Inflammatory macrophage treated with lipopolysaccharide for 4 hours (primary cell): ENCODE measurements around the gene ISX.

Source experiments
- DNase-seq: peaks from one replicate; pipeline ENCODE4 v3.0.0-alpha.2; 2020

The ISX gene

DNA sequence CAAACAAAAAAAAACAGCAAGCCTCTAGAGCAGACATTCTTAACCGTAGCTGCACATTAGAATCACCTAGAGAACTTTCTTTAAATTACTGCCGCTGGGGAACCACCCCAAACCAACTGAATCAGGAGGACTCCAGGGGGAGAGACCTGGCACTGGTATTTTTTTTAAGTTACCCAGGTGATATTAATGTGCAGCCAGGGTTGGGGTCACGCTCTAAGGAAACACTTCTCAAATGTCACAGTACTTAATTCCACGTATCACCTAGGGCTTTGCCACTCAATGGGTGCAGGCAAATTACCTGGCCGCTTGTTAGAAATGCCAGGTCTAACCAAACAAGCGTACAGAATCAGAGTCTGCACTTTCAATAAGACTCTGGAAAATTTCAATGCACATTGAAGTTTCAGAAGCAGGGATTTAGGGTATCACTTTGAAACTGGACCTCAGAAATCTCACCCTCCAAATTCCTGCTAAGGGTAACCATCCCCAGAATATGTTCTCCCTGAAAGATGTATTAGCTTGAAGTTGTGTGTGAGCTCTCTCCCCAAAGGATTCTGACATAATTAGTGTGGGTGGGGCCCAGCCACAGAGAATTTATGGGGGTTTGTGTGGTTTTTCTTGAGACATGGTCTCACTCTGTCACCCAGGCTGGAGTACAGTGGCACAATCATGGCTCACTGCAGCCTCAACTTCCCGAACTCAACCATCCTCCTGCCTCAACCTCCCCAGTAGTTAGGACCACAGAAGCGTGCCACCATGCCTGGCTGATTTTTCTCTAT, 12.7 kb upstream of the ISX start:
- no peak for DNase-seq

DNA sequence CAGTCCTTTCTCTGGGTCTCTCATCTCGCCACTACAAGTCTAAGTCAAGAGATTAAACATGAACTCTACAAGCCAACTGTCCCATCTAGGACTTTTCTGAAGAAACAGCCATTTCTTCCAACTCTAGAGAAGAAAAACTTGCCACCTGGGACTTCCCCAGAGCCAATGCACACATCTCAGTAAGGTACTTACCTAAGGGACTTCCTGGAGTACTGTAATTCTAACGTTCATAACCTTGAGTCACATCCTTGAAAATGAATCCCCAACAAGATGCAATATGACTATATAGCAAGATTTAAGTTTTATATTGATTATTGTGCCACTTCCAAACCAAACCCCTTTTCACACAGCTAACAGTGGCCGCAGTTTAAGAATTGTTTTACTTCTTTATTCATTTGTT, 11.9 kb upstream of the ISX start:
- no peak for DNase-seq

DNA sequence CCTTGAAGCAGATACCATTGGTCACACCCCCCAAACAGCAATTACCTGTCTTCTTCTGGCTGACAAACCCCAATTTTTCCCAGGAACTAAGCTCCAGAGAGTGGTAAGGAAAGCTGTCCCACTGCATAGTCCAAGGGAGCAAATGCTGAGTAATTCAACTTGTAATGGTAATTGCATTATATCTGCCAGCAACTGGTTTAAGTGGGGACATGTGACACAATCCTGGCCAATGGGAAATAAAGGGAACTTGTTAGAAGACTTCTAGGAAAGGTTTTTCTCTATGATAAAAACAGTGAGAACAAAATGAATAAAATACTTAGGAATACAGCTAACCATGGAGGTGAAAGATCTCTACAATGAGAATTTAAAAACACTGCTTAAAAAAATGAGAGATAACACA, 9.5 kb upstream of the ISX start:
- no peak for DNase-seq

DNA sequence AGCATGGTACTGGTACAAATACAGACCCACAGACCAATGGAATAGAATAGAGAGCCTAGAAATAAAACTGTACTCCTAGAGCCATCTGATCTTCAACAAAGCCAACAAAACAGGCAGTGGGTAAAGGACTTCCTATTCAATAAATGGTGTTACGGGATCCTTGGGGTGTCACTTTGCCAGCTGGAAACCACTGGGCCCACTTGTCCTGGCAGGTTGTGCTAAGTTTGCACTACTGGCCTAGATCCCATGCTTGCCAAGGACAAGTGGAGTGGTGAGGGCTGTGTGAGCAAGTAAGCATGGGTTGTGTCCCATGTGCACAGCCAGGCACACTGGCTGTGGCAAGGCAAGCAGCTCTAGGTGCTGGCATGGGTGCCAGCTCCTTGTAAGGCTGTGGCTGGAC, 8.8 kb upstream of the ISX start:
- DNase-seq, result no peak

DNA sequence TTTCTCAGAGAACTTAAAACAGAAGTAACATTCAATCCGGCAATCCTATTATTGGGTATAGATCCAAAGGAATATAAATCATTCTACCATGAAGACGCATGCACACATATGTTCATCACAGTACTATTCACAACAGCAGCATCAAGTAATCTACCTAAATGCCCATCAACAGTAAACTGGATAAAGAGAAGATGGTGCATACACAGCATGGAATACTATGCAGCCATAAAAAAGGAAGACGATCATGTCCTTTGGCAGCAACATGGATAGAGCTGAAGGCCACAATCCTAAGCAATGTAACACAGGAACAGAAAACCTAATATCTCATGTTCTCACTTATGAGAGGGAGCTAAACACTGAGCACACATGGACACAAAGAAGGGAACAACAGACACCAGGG, 6.3 kb upstream of the ISX start:
- DNase-seq, result no peak

DNA sequence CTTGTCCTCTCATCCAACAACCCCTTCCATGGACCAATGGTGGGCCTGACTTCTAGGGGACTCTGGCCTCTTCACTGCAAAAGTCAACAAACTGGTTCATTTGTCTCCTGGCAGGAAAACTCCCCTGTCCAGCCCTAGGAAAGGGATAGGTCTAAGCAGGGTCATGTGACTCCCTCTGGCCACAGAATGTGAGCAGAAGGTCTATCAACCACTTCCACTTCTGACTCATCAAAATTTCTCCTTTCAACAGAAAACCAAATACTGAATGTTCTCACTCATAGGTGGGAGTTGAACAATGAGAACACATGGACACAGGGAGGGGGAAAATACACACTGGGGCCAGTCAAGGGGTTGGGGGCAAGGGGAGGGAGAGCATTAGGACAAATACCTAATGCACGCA, 1.3 kb upstream of the ISX start:
- DNase-seq, result no peak

DNA sequence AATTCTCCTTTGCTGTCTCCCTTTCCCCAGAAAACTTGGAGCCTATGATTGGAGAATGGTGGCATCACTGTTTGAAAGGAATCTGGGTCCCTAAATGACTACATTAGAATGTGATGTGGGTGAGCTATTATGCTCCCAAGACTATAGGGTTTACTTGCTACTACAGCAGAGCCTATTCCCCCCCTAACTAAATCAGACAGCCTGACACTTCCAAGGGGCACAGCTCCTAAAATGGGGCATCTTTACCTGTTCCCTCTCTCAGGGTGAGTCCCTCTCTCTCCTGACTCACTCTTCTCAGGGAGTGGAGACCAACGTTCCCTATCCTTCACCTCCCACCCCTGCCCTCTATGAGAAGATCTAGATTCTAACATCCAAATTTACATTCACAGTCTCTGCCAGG, 775 bp upstream of the ISX start:
- DNase-seq, result no peak

DNA sequence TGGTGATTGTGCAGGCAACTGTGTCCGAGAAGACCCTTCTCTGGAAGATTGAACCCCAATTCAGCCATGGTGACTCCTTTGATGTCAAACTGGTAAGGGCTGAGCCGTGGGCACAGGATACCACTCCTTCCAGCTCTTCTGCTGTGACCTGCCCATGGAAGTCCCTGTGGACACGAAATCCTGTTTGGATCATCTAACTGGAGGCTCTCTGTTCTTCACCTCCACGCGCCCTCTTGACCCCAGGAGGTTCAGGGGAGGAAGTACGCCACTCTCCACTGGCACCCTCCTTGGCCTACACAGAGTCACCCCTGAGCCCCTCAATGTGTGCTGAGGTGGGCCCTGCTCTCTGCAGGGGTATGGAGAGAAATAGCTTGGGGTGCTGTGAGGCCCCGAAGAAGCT, 810 bp downstream of the ISX start:
- no peak for DNase-seq

DNA sequence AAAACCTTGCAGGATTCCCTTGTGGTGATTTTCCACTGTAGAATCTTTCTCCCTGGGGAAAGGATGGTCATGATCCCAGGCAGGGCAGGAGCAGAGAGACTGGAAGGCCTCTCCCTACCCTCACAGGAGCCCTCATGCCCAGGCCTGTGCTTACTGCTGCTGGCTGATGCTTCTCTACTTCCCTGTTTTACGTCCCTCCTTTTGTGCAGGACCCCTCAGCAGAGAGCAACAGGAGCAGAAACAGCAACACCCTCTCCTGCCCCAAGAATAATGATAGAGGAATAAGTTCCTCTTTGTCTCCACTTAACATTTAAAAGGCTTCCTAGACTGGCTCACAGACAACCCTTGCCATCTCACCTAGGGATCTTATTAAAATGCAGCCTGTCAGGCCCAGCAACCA, 3.6 kb downstream of the ISX start:
- DNase-seq, result no peak

DNA sequence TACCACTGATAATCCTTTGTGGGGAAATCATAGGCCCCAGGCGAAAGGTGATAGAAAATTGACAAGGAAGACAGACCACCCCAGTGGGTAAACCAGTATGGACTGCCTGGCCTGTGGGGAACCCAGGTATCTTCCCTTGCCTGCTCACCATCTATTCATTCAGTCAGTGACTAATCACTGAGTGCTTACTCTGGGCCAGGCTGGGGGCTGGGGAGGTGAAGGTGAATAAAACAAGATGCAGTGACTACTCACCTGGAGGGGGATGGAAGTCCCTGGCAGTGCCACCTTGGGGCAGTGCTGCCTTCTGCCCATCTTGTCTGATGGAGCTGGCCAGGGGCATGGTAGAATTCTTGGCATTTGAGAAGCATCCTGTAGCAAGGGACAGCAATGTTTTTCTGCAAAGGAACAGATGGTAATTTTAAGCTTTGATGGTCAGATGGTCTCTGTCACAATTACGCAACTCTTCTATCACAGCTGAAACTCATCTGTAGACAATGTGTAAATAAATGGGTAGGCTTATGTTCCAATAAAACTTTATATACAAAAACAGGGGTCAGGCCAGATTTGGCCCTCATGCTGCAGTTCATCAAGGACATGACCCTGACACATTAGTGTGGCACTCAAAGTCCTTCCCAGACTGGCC, 4.6 kb downstream of the ISX start:
- DNase-seq, result no peak

DNA sequence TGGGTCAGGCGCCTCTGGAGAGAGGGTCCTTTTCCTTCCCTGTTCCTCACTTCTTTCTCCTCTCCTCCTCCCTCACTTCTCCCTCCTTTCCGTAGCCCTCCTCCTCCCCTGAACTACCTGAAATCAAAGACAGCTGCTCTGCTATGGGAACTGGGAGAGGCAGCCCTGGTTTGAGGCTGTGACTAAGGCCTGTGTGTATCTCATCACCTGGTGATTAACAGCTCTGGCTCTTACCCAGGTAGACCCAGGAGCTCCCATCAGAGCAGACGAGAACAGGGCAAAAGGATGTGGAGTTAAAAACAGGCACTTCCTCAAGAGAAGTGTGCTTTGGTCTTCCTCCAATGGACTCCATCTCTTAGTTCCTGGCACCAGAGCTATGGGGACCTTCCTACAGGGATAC, 5.8 kb downstream of the ISX start:
- no peak for DNase-seq

DNA sequence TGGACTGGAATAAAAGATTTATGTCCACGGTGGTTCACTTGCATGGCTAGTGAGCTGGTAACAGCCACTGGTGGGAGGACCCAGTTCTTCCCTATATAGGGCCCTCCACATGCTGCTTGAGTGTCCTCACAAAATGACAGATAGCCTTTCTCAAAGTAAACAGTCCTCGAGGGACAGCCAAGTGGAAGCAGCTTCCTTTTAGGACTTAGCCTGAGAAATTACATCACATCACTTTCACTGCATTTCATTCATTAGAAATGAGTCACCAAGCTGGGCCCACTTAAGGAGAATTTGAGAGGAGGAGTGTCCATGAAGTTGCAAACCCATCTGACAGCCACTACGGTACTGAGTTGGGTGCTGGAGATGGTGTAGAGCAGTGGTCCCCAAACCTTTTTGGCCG, 7.0 kb downstream of the ISX start:
- DNase-seq, result no peak

DNA sequence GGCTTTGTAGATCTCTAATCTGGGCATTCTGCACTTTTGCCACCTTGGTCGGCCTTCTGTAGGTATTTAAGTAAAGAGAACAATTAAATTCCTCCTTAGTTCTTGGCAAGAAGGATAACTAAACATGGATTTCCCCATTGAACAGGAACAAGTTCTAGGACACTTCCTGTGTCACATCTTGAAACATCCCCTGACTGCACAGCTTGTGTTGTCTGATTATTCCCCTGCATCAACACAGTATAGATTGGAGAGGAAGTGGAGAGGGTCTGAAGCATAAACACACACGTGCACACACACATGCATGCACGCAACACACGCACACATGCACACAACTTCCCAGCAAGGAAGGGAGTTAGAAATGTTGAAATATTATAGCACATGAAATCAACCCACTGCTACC, 8.6 kb downstream of the ISX start:
- no peak for DNase-seq

DNA sequence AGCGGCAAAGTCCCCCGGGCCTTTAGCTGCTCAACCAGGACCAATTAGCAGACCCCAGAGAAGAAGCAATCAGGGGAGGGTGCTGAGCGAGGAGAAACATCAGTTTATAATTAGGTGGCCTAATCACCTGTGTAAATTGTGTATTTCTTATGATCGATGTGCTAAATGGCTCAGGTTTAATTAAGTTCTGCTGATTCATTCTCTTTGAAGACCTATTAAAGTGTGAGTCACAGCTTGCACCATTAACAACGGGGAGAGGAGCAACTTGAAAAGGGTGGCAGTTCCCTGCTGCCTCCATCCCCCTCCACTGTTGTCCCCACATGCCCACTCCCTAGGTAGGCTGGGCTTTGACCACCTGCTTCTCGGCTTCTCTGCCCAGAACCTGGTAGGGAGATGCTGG, 10.7 kb downstream of the ISX start:
- no peak for DNase-seq

DNA sequence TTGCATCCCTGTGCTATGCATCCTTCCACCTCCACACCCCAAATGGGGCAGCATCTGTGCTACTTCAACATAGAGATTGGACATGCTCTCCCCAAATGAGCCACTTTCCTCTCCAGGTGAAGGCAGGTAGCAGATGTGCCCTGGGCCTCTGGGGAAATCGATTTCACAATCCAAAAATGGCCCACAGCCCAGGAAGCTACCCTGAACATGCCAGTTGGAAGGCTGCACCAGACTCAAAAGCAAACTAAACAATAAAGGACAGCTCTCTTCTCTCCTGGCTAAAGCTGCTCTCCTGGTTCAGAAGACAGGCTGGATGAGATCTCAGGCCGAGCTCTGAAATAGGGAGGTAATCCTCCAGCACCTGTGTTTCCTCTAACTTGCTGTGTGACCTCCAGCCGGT, 19.7 kb downstream of the ISX start:
- DNase-seq, result no peak

DNA sequence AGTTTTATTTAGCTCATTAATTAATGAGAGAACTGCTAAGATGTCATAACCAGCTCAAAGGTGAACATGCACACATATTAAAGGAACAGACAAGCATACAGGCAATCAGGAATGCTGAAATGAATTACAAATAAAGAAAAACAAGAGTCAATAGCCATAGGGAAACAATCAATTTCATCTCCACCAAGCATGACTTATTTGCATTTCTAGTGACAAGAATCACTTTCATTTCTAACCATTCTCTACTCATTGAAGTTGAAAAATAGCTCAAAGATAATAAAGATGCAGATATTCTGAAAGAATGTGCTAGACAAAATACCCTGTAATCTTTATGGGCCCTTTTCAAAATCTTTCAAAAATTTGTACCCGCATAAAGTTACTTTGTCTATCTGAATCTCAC, 23.2 kb downstream of the ISX start:
- DNase-seq, result no peak

DNA sequence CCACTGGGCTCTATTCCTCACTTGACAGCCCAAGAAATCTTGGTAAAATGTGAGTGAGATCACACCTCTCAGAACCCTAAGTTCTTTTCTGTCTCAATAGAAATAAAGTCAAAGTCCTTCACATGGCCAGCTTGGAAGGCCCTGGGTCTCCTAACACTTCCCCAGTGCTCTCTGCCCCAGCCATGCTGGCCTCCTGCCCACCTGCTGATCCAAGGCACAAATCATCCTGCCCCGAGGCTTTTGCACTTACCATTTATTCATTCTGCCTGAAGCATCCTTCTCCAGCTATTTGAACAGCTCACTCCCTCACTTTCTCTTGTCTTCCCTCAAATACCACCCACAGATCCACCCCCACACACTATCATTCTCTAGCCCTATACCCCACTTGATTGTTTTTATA, 26.4 kb downstream of the ISX start:
- DNase-seq, result no peak

DNA sequence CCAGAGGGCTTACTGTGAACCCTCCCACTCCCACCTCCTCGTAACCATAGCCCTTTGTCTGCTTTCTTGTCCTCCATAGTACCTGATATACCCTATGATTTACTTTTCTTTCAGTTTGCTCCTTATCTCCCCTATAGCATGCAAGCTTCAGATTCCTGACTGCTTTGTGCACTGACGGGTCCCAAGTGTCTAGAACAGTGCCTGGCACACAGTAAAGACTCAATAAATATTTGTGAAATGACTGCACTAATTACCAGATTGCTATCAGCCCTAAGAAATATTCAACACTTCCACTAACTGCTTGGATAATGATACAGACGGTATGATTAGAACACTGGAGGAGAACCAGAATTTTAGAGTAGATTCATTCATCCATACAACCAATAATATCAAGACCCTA, 33.0 kb downstream of the ISX start:
- DNase-seq, result no peak

DNA sequence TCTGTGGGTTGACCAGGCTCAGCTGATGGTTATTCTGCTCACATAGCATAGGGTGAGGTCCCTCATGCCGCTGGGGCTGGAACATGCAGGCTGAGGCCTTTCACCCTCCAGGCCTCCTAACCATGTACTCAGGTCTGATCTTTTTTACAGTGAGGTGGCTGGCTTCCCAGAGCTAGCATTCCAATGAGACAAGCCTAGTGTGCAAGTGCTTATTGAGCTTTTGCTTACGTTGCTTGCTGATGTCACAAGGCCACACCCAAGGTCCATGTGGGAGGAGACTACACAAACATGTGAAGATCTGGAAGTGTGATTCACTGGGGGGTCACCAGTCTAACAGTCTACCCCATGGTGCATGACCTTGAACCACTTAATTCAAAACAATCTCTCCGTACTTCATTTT, 33.9 kb downstream of the ISX start:
- no peak for DNase-seq

DNA sequence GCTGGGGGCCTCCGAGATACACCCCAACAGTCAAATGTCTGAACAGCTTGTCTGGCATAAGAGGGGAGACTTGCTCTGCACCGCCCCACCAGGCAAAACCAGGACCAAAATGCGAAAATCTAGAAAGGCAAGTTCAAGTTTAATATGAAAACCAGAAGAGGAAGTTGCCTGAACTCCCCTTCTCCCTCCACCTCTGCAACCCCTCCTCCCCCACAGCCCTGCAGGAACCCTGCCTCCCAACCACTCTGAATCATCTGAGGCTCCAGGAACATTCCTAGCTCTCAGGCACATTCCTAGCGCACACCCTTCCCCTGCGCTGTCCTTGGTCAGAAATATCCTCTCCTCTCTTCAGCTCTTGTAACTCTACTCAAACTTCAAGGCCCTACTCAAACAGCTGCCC, 36.7 kb downstream of the ISX start:
- no peak for DNase-seq

DNA sequence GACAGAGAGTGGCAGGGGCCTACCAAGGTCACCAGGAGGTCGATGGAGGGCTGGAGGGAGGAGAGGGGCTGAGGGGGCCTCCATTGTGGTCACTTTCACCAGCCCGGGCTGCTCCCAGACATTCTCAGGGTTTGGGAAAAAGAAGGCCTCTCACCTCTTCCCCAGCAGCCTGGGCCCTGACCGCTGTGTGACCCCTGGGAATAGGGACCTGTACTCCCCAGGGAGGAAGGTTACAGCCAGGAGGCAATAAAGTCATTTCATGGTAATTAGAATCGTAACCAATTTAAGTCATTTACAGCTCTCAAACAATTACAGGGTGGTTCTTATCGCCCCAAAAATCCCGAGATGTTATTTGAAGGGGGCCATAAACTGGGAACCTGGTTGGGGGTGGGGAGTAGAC, 37.8 kb downstream of the ISX start:
- DNase-seq, result no peak

DNA sequence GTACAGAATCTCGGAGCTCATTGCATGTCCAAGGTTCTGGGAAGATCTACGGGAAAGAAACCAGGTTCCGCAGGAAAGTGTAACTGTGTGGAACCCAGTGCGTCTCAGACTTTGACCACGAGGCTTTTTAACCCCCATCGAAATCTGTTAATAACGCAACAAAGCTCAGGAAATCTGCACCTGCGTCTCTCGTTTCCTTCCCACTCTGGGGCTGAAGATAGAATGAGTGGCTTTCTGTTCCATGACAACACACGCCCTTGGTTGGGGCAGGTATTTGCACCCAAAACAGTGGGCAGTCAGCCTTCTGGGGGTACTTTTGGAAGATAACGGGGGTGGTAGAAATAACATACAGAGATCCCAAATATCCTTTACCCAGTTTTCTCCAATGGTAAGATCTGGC, 38.5 kb downstream of the ISX start:
- no peak for DNase-seq

DNA sequence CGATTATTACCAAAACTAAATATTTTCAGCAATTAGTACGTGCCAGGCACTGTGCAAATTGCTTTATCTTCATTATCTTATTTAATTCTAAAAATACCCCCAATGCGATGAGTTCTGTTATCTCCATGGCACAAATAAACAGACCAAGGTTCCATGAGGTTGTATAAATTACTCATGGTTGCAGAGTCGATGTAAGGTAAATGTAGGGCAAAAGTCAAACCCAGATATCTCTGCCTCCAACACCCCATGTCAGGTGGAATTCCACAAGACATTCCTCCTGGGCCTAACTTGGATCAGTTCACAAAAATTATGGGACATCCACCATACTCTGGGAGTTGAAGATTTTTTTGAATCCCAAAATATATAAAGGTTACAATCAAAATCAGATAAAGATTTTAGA, 43.7 kb downstream of the ISX start:
- no peak for DNase-seq

DNA sequence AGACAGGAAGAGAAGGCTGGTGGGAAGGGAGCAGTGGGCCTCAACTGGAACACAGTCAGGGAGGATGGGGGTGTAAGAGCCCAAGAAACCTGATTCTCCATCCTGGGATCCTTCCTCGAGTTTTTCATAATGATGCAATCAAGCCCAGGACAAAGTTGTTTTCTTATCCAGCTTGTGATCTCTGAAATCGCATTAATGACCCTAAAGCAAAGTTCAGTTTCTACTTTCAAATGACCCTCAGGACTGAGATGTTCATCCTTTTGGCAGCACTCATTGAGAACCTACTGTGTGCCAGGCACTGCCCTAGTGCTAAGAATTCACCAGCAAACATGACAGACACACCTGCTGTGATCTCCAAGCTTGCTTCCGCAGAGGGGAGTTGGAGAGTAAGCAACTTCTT, 45.3 kb downstream of the ISX start:
- no peak for DNase-seq

DNA sequence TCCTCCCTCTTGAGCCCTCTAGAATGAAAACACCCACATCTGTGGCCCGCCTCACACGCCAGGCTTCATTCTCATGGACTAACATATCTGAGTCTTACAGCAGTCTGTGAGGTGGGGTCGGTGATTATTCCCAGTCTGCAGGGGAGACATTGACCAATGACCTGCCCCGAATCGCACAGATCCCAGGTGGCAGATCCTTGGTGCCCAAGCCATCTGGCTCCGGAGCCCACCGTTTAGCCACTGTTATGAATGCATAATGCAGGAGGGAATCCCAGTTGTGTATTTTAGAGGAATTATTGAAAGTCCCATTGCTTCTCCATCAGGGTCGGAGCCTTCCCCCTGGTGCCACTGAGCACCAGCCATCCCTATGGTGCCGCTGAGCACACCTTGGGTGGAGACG, 47.4 kb downstream of the ISX start:
- no peak for DNase-seq
